A673 (cell line): ENCODE results near the gene SLC28A1. TPM values are rescaled to one million over a fixed set of nuclear protein-coding genes. Genes with fewer than 3 reads are reported as not detected.

Source experiments
- BruUV-seq: library from RNA; stranded (reverse); fragments of 400-500 nt; replicated peaks from 2 replicates; lab custom pipeline; 2021; lab: Mats Ljungman, UMichigan
- CTCF ChIA-PET: fragments of 300-600 bp; sonication (Branson Sonifier 250); formaldehyde crosslinking; loops from one replicate; lab custom pipeline; 2022; ENCODE audit warnings: antibody characterized with exemption; lab: Charles Lee
- POLR2A ChIA-PET: fragments of 300-600 bp; sonication (Branson Sonifier 250); formaldehyde crosslinking; loops from one replicate; lab custom pipeline; 2022; ENCODE audit warnings: antibody characterized with exemption; ENCODE audit not compliant: low non-redundant PET; lab: Charles Lee
- DNase-seq: peaks from one replicate; pipeline ENCODE4 v3.0.0-alpha.2; 2015; ENCODE audit warnings: low spot score
- H3K27ac ChIP-seq: fragments of 200-600 bp; sonication (generic); 2 replicates; pipeline ENCODE4 v1.5.1; 2016; ENCODE audit warnings: mixed run types, low read depth, mild to moderate bottlenecking, mixed read lengths, antibody characterized with exemption, low read length; ENCODE audit not compliant: poor library complexity, severe bottlenecking
- H3K27me3 ChIP-seq: fragments of 200-600 bp; sonication (generic); replicated peaks from 2 replicates; pipeline ENCODE4 v1.6.1; 2017; ENCODE audit warnings: mixed run types, low read depth, mild to moderate bottlenecking, mixed read lengths, antibody characterized with exemption, low read length; ENCODE audit not compliant: insufficient read depth, poor library complexity
- H3K36me3 ChIP-seq: fragments of 200-600 bp; sonication (generic); 2 replicates; pipeline ENCODE4 v1.6.1; 2016; ENCODE audit warnings: mixed run types, mild to moderate bottlenecking, mixed read lengths, antibody characterized with exemption, low read length; ENCODE audit not compliant: insufficient read depth, poor library complexity, severe bottlenecking
- H3K4me1 ChIP-seq: fragments of 200-600 bp; sonication (generic); 2 replicates; pipeline ENCODE4 v1.6.1; 2017; ENCODE audit warnings: mixed run types, mild to moderate bottlenecking, mixed read lengths, antibody characterized with exemption, low read length; ENCODE audit not compliant: insufficient read depth, poor library complexity, severe bottlenecking
- H3K4me3 ChIP-seq: fragments of 200-600 bp; sonication (generic); 2 replicates; pipeline ENCODE4 v1.5.1; 2016; ENCODE audit warnings: low read depth, mixed run types, mild to moderate bottlenecking, mixed read lengths, low read length; ENCODE audit not compliant: poor library complexity, severe bottlenecking
- H3K9me3 ChIP-seq: fragments of 200-600 bp; sonication (generic); 2 replicates; pipeline ENCODE4 v1.6.1; 2016; ENCODE audit warnings: mixed run types, low read depth, mild to moderate bottlenecking, mixed read lengths, antibody characterized with exemption, low read length; ENCODE audit not compliant: poor library complexity, severe bottlenecking
- EZH2 ChIP-seq: fragments of 200-600 bp; sonication (generic); IDR thresholded peaks from 2 replicates; pipeline ENCODE4 v1.6.1; 2017; ENCODE audit warnings: borderline replicate concordance, low read depth, mild to moderate bottlenecking, mixed read lengths, antibody characterized with exemption, low read length; ENCODE audit not compliant: poor library complexity, severe bottlenecking
- intact Hi-C: fragments of 100-400 bp; cut with micrococcal nuclease; formaldehyde crosslinking; loops from one replicate; pipeline ENCODE4 v1.10.0; 2022; ENCODE audit not compliant: unreplicated experiment
- total RNA-seq: library from RNA; stranded (reverse); gene quantifications from 2 replicates; pipeline ENCODE4 v1.2.3, GENCODE V29; 2021
- TF ChIP-seq, protein P1 (sequence below): fragments of 300-800, 200-600 bp; sonication (generic); conservative IDR thresholded peaks from 2 replicates; pipeline ENCODE4 v1.5.1; 2017; ENCODE audit warnings: low read depth, mild to moderate bottlenecking, antibody characterized with exemption, low read length, moderate library complexity, mixed read lengths

Gene SLC28A1
- total RNA-seq, 1 experiment from 2014 or later, result not detected

DNA sequence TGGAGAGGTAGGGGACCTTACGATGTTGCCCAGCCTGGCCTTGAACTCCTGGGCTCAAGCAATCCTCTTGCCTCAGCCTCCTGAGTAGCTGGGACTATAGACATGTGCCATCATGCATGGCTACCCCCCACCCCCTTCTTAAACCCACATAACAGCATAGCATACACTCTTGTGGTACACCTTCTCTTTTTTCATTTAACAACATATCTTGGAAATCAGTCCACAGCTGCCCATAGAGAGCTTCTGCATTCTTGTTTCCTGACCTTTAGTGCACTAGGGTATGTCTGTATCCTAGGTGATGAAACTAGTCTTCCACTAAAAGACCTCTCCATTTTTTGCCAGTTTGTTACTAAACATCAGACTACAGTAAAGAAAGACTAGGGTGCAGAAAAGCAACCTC lies 33.0 kb downstream of the SLC28A1 start:
- H3K36me3 ChIP-seq, result no peaks in the 10 kb centered on the region
- intact Hi-C loops, result no loop called here
- POLR2A ChIA-PET, result no interaction called here
- H3K27me3 ChIP-seq, result no peaks in the 10 kb centered on the region
- TF ChIP-seq, protein P1, sequence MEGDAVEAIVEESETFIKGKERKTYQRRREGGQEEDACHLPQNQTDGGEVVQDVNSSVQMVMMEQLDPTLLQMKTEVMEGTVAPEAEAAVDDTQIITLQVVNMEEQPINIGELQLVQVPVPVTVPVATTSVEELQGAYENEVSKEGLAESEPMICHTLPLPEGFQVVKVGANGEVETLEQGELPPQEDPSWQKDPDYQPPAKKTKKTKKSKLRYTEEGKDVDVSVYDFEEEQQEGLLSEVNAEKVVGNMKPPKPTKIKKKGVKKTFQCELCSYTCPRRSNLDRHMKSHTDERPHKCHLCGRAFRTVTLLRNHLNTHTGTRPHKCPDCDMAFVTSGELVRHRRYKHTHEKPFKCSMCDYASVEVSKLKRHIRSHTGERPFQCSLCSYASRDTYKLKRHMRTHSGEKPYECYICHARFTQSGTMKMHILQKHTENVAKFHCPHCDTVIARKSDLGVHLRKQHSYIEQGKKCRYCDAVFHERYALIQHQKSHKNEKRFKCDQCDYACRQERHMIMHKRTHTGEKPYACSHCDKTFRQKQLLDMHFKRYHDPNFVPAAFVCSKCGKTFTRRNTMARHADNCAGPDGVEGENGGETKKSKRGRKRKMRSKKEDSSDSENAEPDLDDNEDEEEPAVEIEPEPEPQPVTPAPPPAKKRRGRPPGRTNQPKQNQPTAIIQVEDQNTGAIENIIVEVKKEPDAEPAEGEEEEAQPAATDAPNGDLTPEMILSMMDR, result no peak
- TF ChIP-seq EZH2, result no peak
- no peaks in the 10 kb centered on the region for H3K4me1 ChIP-seq
- no peaks in the 10 kb centered on the region for H3K9me3 ChIP-seq
- no peak for DNase-seq
- H3K27ac ChIP-seq, result no peak overlapping the region
- no peak overlapping the region for H3K4me3 ChIP-seq
- CTCF ChIA-PET, result no interaction called here
- no TSS peak for BruUV-seq

- no peak for DNase-seq
- no peaks in the 10 kb centered on the region for H3K4me1 ChIP-seq
- no peaks in the 10 kb centered on the region for H3K9me3 ChIP-seq
- TF ChIP-seq, protein P1, result no peak
- no peak for TF ChIP-seq EZH2
- H3K4me3 ChIP-seq, result no peak overlapping the region
- POLR2A ChIA-PET, result no interaction called here
- H3K27me3 ChIP-seq, result no peaks in the 10 kb centered on the region
- no TSS peak for BruUV-seq
- CTCF ChIA-PET, result no interaction called here
- intact Hi-C loops, result no loop called here
- no peaks in the 10 kb centered on the region for H3K36me3 ChIP-seq
- H3K27ac ChIP-seq, result no peak overlapping the region
Measured at GRCh38 chr15:84919106-84919667, 34.7 kb downstream of the SLC28A1 start.

GRCh38 chr15:84921121-84921520 lies 36.7 kb downstream of the SLC28A1 start:
- no peak overlapping the region for H3K27ac ChIP-seq
- CTCF ChIA-PET, result no interaction called here

More at GRCh38 chr15:84921121-84921520, 36.7 kb downstream of the SLC28A1 start:
- POLR2A ChIA-PET, result no interaction called here
- DNase-seq, result no peak
- intact Hi-C loops, result no loop called here
- Histone ChIP-seq H3K36me3 (no peaks in the 10 kb centered on the region), H3K9me3 (no peaks in the 10 kb centered on the region), H3K4me3 (no peak overlapping the region), H3K4me1 (no peaks in the 10 kb centered on the region), H3K27me3 (no peaks in the 10 kb centered on the region)
- BruUV-seq, result no TSS peak
- TF ChIP-seq EZH2, result no peak
- TF ChIP-seq, protein P1, result no peak
